MM.1S (cell line): Measurements from ENCODE around the gene NYNRIN.

Experiments
- DNase-seq: peaks from one replicate; pipeline ENCODE4 v3.0.0-alpha.2; 2015
- H2AFZ ChIP-seq: fragments of 300-600 bp; sonication (generic); 2 replicates; pipeline ENCODE4 v1.6.0; 2016; ENCODE audit warnings: antibody characterized with exemption, low read length
- H3F3A ChIP-seq: fragments of 300-600 bp; sonication (generic); 2 replicates; pipeline ENCODE4 v1.6.1; 2016; ENCODE audit warnings: mild to moderate bottlenecking, antibody characterized with exemption, low read length, moderate library complexity, mixed read lengths; ENCODE audit not compliant: insufficient read depth
- H3K27ac ChIP-seq: fragments of 300-600 bp; sonication (generic); 2 replicates; pipeline ENCODE4 v1.5.1; 2016; ENCODE audit warnings: mild to moderate bottlenecking, low read length
- H3K27me3 ChIP-seq: fragments of 300-600 bp; sonication (generic); replicated peaks from 2 replicates; pipeline ENCODE4 v1.6.0; 2016; ENCODE audit warnings: low read length; ENCODE audit not compliant: insufficient read depth
- H3K36me3 ChIP-seq: fragments of 300-600 bp; sonication (generic); replicated peaks from 2 replicates; pipeline ENCODE4 v1.6.1; 2016; ENCODE audit warnings: mild to moderate bottlenecking, low read length, mixed read lengths; ENCODE audit not compliant: insufficient read depth
- H3K4me1 ChIP-seq: fragments of 300-600 bp; sonication (generic); 2 replicates; pipeline ENCODE4 v1.6.1; 2016; ENCODE audit warnings: low read length, mixed read lengths
- H3K4me2 ChIP-seq: fragments of 300-600 bp; sonication (generic); 2 replicates; pipeline ENCODE4 v1.6.0; 2016; ENCODE audit warnings: low read depth, low read length
- H3K4me3 ChIP-seq: fragments of 300-600 bp; sonication (generic); 2 replicates; pipeline ENCODE4 v1.5.1; 2016; ENCODE audit warnings: low read length, mixed read lengths
- H3K79me2 ChIP-seq: fragments of 300-600 bp; sonication (generic); 2 replicates; pipeline ENCODE4 v1.6.1; 2016; ENCODE audit warnings: mixed run types, low read length, mixed read lengths
- H3K9ac ChIP-seq: fragments of 300-600 bp; sonication (generic); 2 replicates; pipeline ENCODE4 v1.6.1; 2016; ENCODE audit warnings: low read length, mixed read lengths
- H3K9me2 ChIP-seq: fragments of 300-600 bp; sonication (generic); replicated peaks from 2 replicates; pipeline ENCODE4 v1.6.1; 2016; ENCODE audit warnings: mild to moderate bottlenecking, low read length, mixed read lengths; ENCODE audit not compliant: insufficient read depth
- H3K9me3 ChIP-seq: fragments of 300-600 bp; sonication (generic); replicated peaks from 2 replicates; pipeline ENCODE4 v1.6.1; 2016; ENCODE audit warnings: mild to moderate bottlenecking, low read length, mixed read lengths; ENCODE audit not compliant: insufficient read depth
- H4K20me1 ChIP-seq: fragments of 300-600 bp; sonication (generic); 2 replicates; pipeline ENCODE4 v1.6.1; 2016; ENCODE audit warnings: mild to moderate bottlenecking, low read length, moderate library complexity, mixed read lengths; ENCODE audit not compliant: insufficient read depth
- CTCF ChIP-seq: fragments of 300-600 bp; sonication (generic); IDR thresholded peaks from 2 replicates; pipeline ENCODE4 v1.5.1; 2016; ENCODE audit warnings: antibody characterized with exemption, low read length, mixed read lengths
- EZH2 ChIP-seq: fragments of 300-600 bp; sonication (generic); optimal IDR thresholded peaks from 2 replicates; pipeline ENCODE3; 2017; ENCODE audit warnings: low read depth, mild to moderate bottlenecking, antibody characterized with exemption, low read length, mixed read lengths
- EZH2phosphoT487 ChIP-seq: fragments of 300-600 bp; sonication (generic); IDR thresholded peaks from 2 replicates; pipeline ENCODE4 v1.6.1; 2018; ENCODE audit warnings: antibody characterized with exemption, low read length

The NYNRIN gene

GRCh38 chr14:24399999-24400718 is 1.4 kb downstream of the NYNRIN start:
- H3K4me1 ChIP-seq: no peaks in the 10 kb centered on the region
- no peak overlapping the region for H3K9ac ChIP-seq
- H3K4me3 ChIP-seq: no peak overlapping the region
- no peaks in the 10 kb centered on the region for H4K20me1 ChIP-seq
- no peak overlapping the region for H3K4me2 ChIP-seq
- no peaks in the 10 kb centered on the region for H3K27me3 ChIP-seq
- no peaks in the 10 kb centered on the region for H3F3A ChIP-seq
- H3K9me2 ChIP-seq: no peaks in the 10 kb centered on the region
- no peaks in the 10 kb centered on the region for H3K79me2 ChIP-seq
- no peak for DNase-seq
- H3K36me3 ChIP-seq: no peaks in the 10 kb centered on the region
- no peak overlapping the region for H3K27ac ChIP-seq
- TF ChIP-seq CTCF (no peak), EZH2 (no peak), EZH2phosphoT487 (no peak)
- no peaks in the 10 kb centered on the region for H3K9me3 ChIP-seq
- H2AFZ ChIP-seq: no peak overlapping the region

GRCh38 chr14:24401810-24402702 is 3.3 kb downstream of the NYNRIN start:
- Histone ChIP-seq H3K27me3 (no peaks in the 10 kb centered on the region), H3K27ac (no peak overlapping the region), H3K9me2 (no peaks in the 10 kb centered on the region), H3K36me3 (no peaks in the 10 kb centered on the region), H3K4me2 (no peak overlapping the region), H2AFZ (no peak overlapping the region), H3K9me3 (no peaks in the 10 kb centered on the region), H3K79me2 (no peaks in the 10 kb centered on the region), H3K4me1 (no peaks in the 10 kb centered on the region), H3K4me3 (no peak overlapping the region), H4K20me1 (no peaks in the 10 kb centered on the region), H3K9ac (no peak overlapping the region), H3F3A (no peaks in the 10 kb centered on the region)
- TF ChIP-seq EZH2phosphoT487 (no peak), EZH2 (no peak), CTCF (no peak)
- no peak for DNase-seq

GRCh38 chr14:24403294-24403998 is 4.6 kb downstream of the NYNRIN start:
- Histone ChIP-seq H3K9ac (no peak overlapping the region), H3K4me1 (no peaks in the 10 kb centered on the region), H3K9me2 (no peaks in the 10 kb centered on the region), H4K20me1 (no peaks in the 10 kb centered on the region), H3K27me3 (no peaks in the 10 kb centered on the region), H3K36me3 (no peaks in the 10 kb centered on the region), H3K4me3 (no peak overlapping the region), H3K4me2 (no peak overlapping the region), H3K79me2 (no peaks in the 10 kb centered on the region), H3K27ac (no peak overlapping the region), H3F3A (no peaks in the 10 kb centered on the region), H3K9me3 (no peaks in the 10 kb centered on the region), H2AFZ (no peak overlapping the region)
- DNase-seq: no peak
- TF ChIP-seq CTCF: no peak
- no peak for TF ChIP-seq EZH2
- no peak for TF ChIP-seq EZH2phosphoT487
